ENCODE results near the gene UBE2M.

- no peak for TF ChIP-seq CTCF (conservative IDR thresholded peaks at IDR 0.05; ENCODE audit: low read depth, low read length)
- TF ChIP-seq EZH2 (IDR thresholded peaks at IDR 0.05; ENCODE audit: borderline replicate concordance, low read depth, low read length, poor library complexity, severe bottlenecking): no peak
Measured at GRCh38 chr19:58585442-58586132, 27.2 kb upstream of the UBE2M start.
